GM10266 (cell line): ENCODE measurements around the gene STOX1.
"Not testable (repeated sequence)": the region's sequence is repeated elsewhere in the genome, so short reads cannot be mapped to it uniquely, and the experiment has no call there.

Source experiments
- DNase-seq: peaks from one replicate; pipeline ENCODE4 v3.0.0; 2012; ENCODE audit errors: extremely low spot score
- TF ChIP-seq, protein P1 (sequence below): IDR thresholded peaks from 2 replicates; pipeline ENCODE4 v1.5.1; 2012; ENCODE audit warnings: mild to moderate bottlenecking, low read depth; ENCODE audit not compliant: control insufficient read depth, insufficient read depth; ENCODE audit errors: missing control alignments

Gene STOX1

DNA sequence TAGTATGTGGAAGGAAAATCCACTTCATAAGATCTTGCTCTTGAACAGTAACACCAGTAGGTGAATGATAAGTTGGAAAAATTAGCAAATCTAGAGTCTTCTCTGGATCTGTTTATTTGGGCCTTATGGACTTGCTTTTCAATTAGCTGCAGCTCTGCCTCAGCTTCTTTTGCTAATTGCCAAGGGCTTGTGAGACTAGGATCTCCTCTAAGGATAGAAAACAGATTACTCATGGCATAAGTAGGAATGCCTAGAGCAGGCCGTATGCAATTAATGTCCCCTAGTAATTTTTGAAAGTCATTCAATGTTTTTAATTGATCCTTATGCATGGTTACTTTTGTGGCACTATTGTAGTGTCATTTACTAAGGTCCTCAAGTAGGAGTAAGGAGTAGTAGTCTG is 37.3 kb downstream of the STOX1 start:
- DNase-seq = no peak
- TF ChIP-seq, protein P1, sequence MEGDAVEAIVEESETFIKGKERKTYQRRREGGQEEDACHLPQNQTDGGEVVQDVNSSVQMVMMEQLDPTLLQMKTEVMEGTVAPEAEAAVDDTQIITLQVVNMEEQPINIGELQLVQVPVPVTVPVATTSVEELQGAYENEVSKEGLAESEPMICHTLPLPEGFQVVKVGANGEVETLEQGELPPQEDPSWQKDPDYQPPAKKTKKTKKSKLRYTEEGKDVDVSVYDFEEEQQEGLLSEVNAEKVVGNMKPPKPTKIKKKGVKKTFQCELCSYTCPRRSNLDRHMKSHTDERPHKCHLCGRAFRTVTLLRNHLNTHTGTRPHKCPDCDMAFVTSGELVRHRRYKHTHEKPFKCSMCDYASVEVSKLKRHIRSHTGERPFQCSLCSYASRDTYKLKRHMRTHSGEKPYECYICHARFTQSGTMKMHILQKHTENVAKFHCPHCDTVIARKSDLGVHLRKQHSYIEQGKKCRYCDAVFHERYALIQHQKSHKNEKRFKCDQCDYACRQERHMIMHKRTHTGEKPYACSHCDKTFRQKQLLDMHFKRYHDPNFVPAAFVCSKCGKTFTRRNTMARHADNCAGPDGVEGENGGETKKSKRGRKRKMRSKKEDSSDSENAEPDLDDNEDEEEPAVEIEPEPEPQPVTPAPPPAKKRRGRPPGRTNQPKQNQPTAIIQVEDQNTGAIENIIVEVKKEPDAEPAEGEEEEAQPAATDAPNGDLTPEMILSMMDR = no peak

DNA sequence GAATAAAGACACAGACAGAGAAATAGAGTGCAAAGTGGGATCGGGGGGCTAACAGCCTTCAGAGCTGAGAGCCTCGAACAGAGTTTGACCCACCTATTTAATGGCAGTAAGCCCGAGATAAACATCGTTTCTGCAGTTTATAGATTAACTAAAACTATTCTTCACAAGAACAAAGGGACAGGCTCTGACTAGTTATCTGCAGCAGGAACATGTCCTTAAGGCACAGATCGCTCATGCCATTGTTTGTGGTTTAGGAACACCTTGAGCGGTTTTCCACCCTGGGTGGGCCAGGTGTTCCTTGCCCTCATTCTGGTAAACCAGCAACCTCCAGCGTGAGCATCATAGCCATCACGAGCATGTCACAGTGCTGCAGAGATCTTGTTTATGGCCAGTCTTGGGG is 40.8 kb downstream of the STOX1 start:
- not testable (repeated sequence) for DNase-seq

DNA sequence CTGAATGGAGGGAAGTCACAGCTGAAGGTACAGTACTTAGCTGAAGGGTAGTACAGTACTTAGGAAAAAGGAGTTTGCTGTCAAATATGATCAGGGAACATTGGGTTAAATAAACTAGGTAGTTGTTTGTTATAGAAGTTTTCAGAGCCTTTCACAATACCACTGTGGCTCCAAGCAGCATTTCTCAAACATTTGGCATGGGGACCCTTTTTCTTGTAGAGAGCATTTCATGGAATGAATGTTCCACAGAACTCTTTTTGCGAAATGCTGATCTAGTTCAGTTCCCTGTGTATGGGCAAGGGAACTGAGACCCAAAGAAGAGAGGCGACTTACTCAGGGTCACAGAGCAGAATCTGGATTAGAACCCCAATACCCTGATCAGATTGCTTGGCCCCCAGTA is 42.3 kb downstream of the STOX1 start:
- DNase-seq = no peak
- TF ChIP-seq, protein P1 = no peak

DNA sequence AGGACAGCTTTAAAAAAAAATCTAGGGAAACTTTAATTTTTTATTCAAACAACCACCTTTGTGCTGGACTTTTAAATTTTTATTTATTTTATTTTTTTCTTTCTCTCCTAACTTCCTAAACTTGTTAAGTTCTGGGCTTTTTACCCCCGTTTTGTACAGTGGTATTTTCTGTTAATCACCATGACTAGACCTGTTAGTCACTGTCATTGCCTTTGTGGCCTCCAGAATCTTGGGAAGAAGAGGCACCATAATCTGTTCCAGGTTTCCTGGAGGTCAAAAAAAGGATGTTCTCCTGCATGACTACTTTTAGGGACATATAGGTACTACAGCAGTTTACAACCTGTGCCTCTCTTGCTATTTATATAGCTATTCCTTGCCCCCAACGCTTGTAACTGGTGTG is 42.7 kb downstream of the STOX1 start:
- DNase-seq = no peak
- TF ChIP-seq, protein P1 = no peak

DNA sequence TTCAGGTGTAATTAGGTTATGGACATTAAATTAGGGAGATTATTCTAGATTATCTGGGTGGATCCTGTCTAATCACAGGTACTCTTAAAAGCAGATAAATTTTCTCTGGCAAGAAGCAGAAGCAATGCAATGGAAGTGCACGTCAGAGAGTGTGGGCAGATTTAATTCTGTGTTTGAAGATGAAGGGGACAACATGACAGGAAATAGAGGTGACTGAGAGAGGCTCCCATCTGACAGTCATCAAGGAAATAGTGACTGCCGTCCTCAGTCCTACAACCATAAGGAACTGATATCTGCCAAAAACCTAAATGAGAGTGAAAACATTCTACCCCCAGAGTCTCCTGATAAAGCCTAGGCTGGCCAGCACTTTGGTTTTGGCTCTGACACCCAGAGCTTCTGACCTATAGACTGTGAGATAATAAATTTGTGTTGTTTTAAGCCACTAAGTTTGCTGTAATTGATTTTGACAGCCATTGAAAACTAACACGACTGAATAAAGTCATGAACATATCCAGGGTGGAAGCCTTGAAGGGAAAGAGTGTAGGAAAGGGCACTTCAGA is 43.3 kb downstream of the STOX1 start:
- TF ChIP-seq, protein P1 = no peak
- DNase-seq = no peak

DNA sequence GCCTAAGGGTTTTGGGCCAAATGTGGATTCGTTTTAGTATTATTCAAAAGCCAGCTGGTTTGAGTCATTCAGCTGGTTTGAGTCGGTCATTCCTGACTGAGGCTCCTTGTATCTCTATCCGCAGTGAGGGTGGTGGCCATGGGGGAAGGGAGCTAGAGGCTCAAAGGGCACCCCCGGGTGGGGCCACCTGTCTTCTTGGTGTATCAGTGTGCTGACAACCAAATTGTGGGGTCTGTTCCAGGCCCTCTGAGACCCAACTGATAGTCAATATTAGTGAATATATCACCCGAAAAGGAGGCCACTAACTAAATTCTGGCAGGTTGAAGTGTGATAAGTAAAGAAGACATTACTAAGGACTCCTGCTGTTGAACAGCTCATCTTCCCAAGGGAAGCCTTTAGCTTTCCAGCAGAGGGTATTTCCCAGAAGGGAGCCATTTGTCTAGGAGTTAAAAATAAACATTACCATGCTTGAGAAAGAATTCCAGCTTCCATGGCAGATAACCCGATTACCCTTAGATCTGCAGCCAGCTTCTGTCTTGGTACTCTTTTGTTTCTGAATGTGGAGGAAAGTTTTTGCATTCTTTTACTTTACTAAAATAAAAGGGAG is 43.9 kb downstream of the STOX1 start:
- DNase-seq = no peak
- TF ChIP-seq, protein P1 = no peak

DNA sequence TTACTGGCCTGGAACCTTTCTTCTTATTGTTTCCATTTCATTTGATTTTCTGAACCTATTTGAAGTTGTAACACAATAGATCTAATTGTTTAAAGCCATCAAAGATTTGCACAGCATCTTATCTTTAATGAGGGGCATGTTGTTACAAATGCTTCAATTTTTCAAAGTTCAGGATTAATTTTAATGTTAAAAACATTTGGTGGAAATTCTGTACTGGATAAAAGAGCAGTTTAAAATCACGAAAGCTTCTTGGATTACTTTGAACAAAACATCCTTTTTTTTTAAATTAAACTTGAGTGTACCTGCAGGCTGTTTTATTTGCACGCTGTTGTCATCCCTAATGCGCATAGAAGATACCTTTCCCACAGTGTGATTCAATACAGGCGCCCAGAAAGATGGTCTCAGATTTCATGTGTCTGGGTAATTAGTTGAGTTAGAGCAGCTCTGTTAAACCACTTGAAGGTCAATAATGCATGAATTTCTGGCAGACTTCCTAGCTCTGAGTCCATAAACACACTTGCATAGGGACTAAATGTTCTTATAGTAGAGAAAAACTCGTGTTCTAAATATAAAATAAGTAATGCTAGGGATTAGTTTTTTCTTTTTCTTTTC is 44.5 kb downstream of the STOX1 start:
- TF ChIP-seq, protein P1 = no peak
- no peak for DNase-seq
